GDM1 (cell line): ENCODE data around the gene SLC6A12.
A peak's percentile ranks its signal among the peaks of the same experiment; 100 is the strongest.
"Not testable (repeated sequence)": the region's sequence is repeated elsewhere in the genome, so short reads cannot be mapped to it uniquely, and the experiment has no call there.

Source experiments
- DNase-seq: peaks from one replicate; lab custom pipeline; 2025; lab: John Stamatoyannopoulos, UW

Gene SLC6A12

DNA sequence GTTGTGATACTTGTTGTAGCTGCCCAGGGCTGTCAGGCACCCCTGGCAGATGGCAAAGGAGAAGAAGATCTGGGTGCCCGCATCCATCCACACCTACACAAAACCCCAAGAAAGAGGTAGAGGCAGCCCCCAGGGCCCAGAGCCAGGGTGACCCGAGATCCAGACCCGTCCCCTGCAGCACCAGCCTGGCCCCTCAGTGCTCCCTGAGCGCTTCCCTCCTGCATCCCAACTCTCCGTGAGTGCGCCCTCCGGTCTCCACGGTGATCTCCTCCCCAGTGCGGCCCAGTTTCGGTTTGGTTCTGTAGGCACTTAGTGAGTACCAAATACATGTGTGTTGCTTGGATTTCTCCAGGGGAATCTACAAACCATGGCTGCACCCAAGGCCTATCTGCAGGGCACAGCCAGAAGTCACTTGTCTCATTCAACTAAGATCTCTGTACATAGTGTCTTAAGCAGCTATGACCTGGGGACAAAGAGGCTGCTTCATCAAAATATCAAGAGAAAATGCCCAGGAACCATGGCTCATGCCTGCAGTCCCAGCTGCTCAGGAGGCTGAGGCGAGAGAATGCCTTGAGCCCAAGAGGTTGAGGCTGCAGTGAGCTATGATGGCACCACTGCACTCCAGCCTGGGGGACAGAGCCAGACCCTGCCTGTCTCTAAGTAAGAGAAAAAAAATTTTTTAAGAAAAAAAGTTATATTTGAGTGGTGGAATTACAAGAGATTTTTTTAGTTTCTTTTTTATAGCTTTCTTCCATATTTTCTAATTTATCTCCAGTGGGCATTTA, 15.9 kb downstream of the SLC6A12 start:
- no peak for DNase-seq

DNA sequence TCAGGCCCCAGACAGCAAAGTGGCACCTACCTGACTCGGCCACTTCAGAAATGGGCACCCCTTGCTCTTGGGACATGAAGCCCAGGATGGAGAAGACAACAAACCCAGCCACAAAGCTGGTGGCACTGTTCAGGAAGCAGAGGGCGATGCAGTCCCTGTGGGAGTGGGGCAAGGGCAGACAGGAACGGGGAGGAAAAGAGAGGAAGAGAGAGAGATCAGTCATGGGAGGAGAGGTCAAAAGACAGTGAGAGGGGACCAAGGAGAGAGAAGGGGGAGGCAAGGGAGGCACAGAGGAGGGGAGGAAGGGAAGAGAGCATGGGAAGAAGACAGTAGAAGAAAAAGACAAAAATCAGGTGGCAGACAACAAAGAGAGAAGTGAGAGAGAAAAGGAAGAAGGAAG, 16.6 kb downstream of the SLC6A12 start:
- no peak for DNase-seq

DNA sequence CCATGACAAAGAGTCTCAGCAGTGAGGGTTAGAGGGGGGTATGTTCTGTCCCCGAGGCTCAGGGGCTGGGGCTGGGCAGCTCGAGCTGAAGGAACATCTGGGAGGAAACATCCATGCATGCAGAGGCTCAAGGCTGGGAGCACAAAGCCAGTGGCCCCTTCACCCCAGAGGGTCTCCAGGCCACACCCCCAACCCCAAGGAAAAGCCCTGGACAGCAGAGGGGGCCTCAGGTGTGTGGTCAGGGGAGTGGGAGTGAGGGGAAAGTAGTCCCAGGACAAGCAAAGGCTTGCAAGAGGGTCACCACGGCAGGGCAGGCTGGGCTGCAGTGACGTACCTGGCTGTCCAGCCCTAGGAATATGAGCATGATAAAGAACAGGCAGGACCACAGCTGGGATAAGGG, 17.5 kb downstream of the SLC6A12 start:
- DNase-seq, result no peak

DNA sequence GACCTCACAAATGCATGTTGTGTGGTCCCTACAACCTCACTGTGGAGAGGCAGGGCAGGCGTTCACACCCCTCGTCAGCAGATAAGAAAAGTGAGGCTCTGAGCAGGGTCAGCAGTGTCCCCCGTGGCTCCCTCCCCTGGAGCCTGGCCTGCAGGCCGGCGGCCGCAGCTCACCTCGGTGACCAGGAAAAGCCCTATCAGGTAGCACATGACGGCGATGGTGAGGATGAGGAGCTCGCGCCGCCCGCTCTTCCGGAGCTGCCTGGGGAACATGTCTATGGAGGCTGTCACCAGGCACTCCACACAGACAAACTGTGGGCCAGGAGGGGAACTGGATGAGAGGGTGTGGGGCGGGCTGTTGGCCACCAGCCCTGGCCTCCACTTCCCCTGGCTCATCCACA, 18.0 kb downstream of the SLC6A12 start:
- no peak for DNase-seq

DNA sequence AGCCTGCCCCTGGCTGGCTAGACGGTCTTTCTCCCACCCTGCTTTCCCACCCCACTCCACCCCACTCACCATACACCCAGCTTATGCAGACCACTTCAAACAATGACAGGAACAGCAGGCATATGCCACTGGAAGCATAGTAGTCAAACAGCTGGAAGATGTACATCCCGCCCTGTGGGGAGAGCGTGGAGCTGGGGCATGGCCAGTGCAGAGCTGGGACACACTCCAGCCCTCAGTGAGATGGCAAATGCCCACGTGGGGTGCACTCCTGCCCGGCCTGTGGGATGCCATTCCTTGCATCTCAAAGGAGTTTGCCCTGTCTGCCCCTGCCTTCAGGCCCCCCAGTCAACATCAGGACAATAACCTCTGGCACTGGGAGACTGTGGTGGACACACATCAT, 18.8 kb downstream of the SLC6A12 start:
- DNase-seq, result no peak

DNA sequence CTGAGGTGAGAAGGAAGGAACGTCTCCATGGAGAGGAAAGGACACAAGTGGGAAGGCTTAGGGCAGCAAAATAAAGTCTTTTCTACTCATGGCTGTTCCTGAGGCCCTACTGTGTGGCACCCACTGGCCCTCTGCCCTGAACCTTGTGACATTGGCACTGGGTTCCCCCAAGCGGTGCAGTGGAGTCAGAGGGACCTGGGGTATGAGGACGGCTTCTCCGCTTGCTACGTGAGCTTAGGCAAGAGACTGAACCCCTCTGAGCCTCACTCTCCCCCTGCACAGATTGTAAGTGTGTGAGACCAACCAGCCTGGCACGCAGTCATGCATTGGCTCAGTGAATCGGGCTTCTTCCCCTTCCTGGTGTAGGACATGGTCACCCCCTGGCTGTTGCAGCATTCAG, 19.7 kb downstream of the SLC6A12 start:
- DNase-seq, result no peak

DNA sequence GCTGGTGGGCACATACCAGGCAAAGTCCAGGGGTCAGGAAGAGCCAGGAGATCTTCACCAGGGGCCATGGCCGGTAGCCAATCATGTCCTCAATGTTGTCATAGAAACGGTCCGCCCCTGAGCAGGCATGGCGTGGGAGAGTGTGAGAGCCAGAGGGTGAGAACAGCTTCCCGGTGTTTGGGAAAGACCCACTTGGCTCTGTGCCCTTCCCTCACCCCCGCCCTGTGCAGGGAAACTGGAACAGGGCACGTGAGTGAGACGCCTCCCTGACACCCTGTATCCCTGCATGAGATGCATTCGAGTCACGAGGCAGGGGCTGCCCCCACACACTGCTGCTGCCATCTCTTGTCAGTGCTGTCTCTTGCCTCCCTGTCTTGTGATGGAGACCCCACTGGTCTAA, 20.7 kb downstream of the SLC6A12 start:
- DNase-seq, result no peak

DNA sequence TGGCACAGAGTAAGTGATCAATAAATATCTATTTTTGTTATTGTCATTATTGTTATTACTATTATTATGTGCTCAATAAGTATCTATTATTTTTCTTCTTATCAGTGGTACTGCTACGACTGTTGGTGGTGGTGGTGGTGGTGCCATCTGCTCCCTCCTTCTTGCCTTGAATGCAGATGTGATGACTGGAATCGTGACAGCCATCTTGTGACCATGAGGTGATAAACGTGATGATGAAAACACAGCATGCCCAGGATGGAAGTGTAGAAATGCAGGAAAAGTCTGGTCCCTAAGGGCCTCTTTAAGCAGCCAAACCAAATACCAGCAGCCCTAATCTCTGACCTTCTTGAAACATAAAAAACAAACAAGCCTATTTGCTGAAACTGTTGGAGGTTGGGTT, 22.4 kb downstream of the SLC6A12 start:
- DNase-seq, result no peak

DNA sequence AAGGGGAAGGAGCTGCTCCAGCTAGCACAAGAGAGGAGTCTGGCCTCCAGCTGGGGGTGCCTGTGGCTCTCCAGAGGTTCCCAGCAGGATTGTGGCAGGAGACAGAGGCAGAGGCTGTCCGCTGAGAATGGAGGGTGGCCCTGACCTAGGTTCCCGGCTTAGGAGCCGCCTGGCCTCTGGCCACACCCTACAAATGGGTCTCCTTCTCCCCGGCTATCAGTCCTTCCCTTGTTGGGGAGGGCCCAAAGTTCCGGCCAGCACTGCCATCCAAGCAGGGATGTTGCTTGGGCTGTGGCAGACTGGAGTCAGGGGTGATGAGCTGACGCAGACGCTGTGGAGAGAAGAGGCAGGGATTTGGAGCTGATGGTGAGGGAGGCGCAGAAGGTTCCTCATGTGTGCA, 23.1 kb downstream of the SLC6A12 start:
- DNase-seq, result no peak

DNA sequence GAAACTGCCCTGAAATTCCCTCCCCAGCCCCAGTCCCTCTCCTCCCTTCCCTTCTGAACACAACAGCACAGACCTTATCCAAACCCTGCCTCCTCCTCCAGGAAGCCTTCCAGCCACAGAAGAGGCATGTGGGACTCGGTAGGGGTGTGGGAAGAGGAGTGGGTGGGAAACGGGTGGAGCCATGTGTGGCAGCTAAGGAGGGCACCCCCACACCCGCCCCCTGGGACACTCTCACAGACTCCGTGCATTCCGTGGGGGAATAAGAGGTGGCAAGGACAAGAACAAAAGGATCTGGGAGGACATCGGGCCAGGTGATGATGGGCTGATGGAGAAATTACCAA, 24.4 kb downstream of the SLC6A12 start:
- no peak for DNase-seq

DNA sequence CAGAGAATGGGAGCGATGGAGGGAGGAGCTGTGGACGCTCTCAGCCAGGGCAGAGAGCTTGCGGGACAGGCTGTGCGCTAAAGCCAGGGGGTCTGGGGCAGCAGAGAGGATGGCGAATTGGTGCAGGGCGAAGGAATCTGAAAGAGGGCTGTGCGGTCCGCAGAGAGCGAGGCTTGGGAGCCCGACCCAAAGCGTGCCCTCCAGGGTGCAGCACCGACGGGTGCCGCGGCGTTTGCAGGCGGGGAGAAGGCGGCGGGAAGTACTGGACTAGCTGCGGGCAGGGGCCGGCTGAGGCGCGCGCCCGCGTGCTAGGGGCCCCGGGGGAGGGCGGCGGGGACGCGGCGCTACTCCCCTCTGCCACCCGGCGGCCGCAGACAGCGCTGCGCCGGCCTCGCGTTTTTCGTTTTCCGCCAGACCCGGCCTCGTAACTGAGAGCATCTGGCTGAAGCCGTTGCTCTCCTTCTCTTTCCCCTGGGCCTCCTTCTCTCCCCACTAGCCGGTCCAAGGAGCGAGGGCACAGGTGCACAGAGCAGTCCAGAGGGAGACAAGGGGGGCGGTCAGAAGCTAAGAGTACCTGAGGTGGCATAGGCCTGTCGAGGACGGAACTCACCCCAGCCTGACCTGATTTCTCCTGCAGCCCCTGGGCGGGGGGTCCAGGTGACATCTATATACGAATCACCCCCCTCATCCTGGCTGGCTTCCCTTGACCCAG, 24.9 kb downstream of the SLC6A12 start:
- DNase-seq, result no peak

DNA sequence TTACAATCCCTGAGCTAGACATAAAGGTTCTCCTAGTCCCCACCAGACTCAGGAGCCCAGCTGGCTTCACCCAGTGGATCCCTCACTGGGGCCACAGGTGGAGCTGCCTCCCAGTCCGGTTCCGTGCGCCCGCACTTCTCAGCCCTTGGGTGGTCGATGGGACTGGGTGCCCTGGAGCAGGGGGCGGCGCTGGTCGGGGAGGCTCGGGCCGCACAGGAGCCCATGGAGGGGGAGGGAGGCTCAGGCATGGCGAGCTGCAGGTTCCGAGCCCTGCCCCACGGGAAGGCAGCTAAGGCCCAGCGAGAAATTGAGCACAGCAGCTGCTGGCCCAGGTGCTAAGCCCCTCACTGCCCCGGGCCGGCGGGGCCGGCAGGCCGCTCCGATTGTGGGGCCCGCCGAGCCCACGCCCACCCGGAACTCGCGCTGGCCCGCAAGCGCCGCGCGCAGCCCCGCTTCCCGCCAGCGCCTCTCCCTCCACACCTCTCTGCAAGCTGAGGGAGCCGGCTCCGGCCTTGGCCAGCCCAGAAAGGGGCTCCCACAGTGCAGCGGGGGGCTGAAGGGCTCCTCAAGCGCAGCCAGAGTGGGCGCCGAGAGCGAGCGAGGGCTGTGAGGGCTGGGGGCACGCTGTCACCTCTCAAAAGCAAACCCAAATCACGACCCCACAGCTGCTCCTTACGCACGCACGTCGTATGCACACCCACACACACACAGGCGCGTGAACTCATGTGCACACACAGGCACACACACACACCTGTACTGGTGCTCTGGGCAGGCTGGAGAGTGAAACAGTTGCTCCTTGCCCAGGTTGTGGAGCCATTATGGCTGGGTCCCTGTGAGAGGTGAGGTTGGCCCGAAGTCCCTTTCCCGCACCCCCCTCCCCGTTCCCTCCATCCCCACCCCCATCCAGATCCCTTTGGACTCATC, 25.7 kb downstream of the SLC6A12 start:
- DNase-seq, result not testable (repeated sequence)

DNA sequence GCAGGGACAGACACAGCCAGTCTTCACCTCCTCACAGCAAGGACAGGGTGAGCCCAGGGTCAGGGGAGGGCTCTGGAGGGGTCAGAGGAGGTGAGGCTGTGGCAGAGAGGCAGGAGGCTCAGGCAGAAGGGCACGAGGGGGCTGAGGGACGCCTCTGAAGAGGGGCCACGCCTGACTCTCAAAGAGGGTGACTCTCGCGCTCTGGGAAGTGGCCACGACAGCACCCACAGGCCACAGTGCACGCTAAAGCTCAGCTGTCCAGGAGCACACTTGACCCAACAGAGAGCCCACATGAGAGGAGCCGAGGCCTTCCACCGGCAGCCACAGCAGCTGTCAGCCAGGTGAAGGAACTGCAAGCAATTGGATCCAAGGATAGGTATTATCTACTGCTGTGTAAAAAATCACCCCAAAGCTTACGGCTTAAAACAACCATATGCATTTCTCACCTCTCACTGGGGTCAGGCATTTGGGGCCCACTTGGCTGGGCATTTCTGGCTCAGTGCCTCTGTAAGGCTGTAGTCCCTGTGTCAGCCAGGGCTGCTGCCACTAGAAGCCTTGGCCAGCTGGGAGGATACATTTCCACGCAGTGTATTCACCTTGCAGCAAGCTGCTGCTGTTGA, 27.8 kb downstream of the SLC6A12 start:
- no peak for DNase-seq

DNA sequence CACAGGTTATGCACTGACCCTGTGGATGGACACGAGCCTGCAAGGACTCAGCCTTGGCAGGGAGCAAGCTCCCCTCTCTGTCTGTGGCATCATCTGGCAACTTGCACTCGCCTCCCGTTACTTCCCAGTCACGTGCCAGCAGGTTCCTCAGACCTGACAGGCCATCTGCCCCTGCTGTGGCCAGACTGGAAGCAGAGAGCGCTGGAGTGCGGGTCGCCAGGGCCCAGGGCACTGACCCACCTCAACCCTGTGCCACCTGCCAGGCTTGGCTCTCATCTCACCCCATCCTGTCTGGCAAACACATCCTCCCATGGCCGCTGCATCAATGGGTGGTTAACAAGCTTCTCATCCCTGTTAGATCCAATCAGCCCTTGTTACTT, 28.4 kb downstream of the SLC6A12 start:
- DNase-seq, result no peak

DNA sequence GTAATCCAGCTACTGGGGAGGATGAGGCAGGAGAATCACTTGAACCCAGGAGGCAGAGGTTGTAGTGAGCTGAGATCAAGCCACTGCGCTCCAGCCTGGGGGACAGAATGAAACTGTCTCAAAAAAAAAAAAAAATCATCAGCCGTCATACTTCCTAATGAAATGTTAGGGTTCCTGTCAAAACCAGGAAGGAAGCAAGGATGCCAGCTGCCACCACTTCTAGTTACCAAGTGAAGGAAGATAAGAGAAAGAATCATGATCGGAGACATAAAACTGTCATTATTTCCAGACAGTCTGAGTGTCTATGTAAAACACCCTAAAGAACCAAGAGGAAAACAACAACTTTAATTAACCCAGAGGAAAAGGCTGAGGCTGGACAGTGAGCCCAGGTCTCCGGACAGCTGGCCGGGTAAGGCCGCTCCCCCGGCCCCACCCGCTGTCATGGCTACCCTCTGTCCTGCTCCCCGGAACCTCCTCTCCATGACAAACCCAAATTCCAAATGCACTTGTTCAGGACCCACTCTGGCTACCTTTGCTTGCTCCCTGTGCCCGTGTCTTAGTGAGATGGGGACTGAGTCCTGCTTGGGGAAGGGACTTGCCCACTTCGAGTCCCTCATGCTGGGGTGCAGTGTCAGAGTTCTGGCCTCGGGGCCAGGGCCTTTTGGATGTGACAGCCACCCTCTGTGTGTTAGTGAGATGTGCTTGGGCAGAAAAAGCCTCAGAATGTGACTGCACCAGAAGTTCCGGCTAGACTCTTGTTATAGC, 29.0 kb downstream of the SLC6A12 start:
- DNase-seq, result peak; percentile 12

DNA sequence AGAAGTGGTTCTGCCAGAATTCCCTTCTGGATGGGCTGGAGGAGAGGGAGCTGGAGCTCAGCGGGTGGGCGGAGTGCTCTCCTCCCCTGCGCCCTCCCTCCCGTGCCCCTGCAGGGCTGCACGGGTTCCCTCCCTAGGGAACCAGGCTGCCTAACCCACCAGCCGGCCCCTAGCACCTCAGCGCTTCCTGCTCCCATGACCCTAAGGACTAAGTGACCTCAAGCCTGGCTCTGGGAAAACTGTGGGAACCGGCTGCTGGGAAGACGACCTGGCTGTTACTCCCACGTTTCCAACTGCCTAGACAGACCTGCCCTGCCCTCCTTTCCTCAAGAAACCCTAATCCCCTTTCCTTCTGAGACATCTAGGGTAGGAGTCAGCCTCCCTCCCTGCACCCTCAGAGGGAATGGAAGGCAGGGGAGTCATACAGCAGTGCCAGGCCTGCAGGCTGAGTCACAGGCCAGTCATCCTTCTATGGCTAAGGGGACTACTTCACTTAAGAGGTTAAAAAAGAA, 31.5 kb downstream of the SLC6A12 start:
- DNase-seq, result peak; percentile 43

DNA sequence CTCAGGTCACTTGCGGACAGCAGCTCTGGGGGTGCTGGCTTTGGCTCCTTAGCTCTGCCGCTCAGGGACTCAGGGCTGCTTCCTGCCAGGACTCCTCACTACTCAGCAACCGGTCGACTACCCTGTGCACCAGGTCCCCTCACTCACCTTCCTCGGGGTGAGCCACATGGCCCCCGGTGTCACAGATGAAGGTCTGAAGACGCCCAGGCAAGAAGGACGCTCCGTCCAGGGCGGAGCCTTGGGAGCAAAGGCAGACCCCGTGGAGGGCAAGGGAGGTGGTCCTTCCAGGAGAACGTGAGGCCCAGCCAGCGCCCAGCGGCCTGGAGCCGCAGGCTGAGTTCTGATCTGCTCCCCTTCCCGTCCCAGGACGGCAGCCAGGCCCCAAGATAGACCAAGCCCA, 32.0 kb downstream of the SLC6A12 start:
- DNase-seq, result no peak

DNA sequence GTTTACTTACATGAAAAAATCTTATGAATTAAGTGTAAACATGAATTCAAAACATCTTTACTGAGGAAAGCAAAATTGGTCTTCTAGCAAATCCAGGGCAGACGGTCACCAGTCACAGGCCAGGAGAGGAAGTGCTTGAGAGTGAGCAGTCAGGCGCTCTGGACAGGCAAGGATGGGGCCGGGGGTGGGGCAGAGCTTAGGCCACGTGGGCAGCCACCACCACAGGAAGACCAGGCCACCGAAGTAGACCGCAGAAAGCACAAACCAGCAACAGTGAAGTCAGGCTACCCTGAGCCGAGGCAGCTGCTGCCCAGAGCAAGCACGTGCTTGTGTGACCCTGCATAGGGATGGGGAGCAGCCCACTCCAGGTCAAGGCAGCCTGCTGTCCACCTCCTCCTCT, 33.5 kb downstream of the SLC6A12 start:
- DNase-seq, result peak; percentile 79

DNA sequence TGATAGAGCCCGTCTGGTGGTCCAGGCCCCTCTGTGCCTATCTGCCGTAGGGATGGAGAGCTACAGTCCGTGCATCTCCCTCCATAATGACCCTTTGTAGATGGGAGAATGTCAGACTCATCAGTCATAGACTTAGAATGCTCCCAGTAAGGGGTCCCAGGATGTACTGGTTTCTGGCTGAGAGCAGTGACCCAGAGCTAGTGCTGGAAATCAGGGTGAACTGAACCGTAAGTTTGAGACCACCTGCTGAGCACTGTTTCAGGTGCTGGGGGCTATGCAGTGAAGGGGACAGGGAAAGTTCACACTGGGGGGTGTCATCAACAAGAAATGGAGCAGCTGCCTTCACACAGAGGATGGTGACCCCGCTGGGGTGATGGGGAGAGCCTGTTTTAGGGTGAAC, 34.1 kb downstream of the SLC6A12 start:
- no peak for DNase-seq

DNA sequence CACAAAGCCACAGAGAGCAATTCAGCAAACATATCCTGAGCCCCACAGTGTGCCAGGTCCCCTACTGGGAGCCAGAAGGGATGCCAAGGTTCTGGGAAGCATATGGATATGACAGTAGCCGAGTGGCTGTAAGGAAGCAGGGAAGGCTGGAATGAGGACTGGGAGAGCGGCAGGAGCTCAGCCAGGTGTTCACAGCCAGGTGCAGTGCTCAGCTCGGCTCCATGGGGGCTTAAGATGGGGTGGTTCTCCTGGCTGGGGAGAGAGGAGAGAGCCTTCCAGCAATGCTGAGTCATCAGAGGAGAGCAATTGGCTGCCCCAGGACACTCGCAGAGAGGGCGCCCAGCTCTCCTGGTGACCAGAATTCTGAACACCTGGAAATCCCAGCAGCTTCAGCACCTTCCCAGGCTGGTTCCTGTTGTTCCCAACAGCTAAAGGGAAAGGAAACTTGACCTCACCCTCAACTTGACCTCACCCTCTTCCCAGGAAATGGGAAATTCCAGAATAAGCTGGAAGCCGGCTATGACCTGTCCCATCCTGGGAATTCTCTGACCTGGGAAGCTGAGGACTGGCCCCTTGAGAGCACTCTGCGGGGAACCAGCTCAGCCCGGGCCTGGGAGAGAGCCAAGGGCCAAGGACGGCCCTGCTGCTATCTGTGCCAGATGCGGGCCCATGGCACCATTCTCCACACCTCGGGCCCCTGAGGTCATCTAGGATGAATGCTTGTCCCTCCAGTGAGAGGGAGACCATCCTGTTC, 34.6 kb downstream of the SLC6A12 start:
- DNase-seq, result no peak

DNA sequence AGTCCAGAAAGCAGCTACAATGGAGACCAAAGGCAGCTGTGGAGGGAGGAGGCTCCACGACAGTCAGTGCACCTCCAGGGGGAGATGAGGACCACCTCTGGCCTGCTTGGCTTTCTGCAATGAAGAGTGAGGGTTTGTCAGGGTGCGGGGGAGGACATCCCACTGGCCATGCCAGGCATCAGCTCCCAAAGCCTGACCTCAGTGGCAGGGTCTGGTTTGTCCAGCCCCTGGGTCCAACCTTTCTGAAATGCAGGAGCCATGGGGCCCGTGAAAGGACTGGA, 35.2 kb downstream of the SLC6A12 start:
- no peak for DNase-seq
